GM18909 (cell line): ENCODE measurements around the gene KLK1.
"Not testable (repeated sequence)": the region's sequence is repeated elsewhere in the genome, so short reads cannot be mapped to it uniquely, and the experiment has no call there.

Source experiments
- ATAC-seq: cut with Tn5 transposase; IDR thresholded peaks from one replicate; pipeline ENCODE4 v1.9.1; 2021; ENCODE audit warnings: mild to moderate bottlenecking; ENCODE audit not compliant: unreplicated experiment, poor library complexity

KLK1 gene

GRCh38 chr19:50817941-50818858 is 5.4 kb downstream of the KLK1 start:
- peak; percentile 69 for ATAC-seq

GRCh38 chr19:50815439-50815838 is 8.1 kb downstream of the KLK1 start:
- no peak for ATAC-seq

GRCh38 chr19:50814883-50815282 is 8.7 kb downstream of the KLK1 start:
- no peak for ATAC-seq

- no peak for ATAC-seq
These were observed 11.1 kb downstream of the KLK1 start for GRCh38 chr19:50812474-50812873.

GRCh38 chr19:50811622-50812238 is 11.9 kb downstream of the KLK1 start:
- not testable (repeated sequence) for ATAC-seq

- ATAC-seq = no peak
These were observed 14.7 kb downstream of the KLK1 start for GRCh38 chr19:50808856-50809255.

- ATAC-seq = peak; percentile 92
These were observed 18.9 kb downstream of the KLK1 start for GRCh38 chr19:50804420-50805272.

- ATAC-seq = no peak
These were observed 19.8 kb downstream of the KLK1 start for GRCh38 chr19:50803633-50804419.

- no peak for ATAC-seq
These were observed 22.5 kb downstream of the KLK1 start for GRCh38 chr19:50801107-50801506.

- ATAC-seq = no peak
These were observed 24.1 kb downstream of the KLK1 start for GRCh38 chr19:50799547-50799851.

GRCh38 chr19:50798659-50799546 is 24.7 kb downstream of the KLK1 start:
- no peak for ATAC-seq

GRCh38 chr19:50797781-50798658 is 25.6 kb downstream of the KLK1 start:
- ATAC-seq = no peak

- no peak for ATAC-seq
These were observed 26.2 kb downstream of the KLK1 start for GRCh38 chr19:50797429-50797780.

GRCh38 chr19:50796634-50797428 is 26.8 kb downstream of the KLK1 start:
- ATAC-seq = no peak

GRCh38 chr19:50796128-50796633 is 27.4 kb downstream of the KLK1 start:
- ATAC-seq = no peak

GRCh38 chr19:50795664-50796073 is 27.9 kb downstream of the KLK1 start:
- no peak for ATAC-seq

- no peak for ATAC-seq
These were observed 28.5 kb downstream of the KLK1 start for GRCh38 chr19:50794876-50795663.
